Astrocyte of the cerebellum (primary cell): ENCODE measurements around the gene GAREM2.

Experiments
- DNase-seq: peaks from one replicate; pipeline ENCODE4 v3.0.0-alpha.2; 2011; ENCODE audit warnings: low read depth
- H3K4me3 ChIP-seq: 2 replicates; pipeline ENCODE4 v1.5.1; 2011; ENCODE audit warnings: mild to moderate bottlenecking, low read depth, low read length, moderate library complexity
- CTCF ChIP-seq: IDR thresholded peaks from 2 replicates; pipeline ENCODE4 v1.5.1; 2012; ENCODE audit warnings: low read length, low read depth, moderate library complexity, mild to moderate bottlenecking; ENCODE audit errors: missing control alignments
- in situ Hi-C: cut with HindIII; loops from 2 replicates; pipeline ENCODE4 v1.10.0; 2017; ENCODE audit warnings: low sequenced_read_pairs

Gene GAREM2

GRCh38 chr2:26168785-26169184, 4.1 kb upstream of the GAREM2 start:
- H3K4me3 ChIP-seq: no peak overlapping the region
- no peak for DNase-seq
- TF ChIP-seq CTCF: no peak
- in situ Hi-C loops: no loop called here

- H3K4me3 ChIP-seq: no peak overlapping the region
- DNase-seq: no peak
- in situ Hi-C loops: no loop called here
- TF ChIP-seq CTCF: no peak
Observed at GRCh38 chr2:26169226-26169625, 3.7 kb upstream of the GAREM2 start.

- in situ Hi-C loops: no loop called here
- H3K4me3 ChIP-seq: no peak overlapping the region
- DNase-seq: no peak
- TF ChIP-seq CTCF: no peak
Observed at GRCh38 chr2:26169681-26170414, 3.0 kb upstream of the GAREM2 start.

- no peak for TF ChIP-seq CTCF
- in situ Hi-C loops: no loop called here
- no peak overlapping the region for H3K4me3 ChIP-seq
- no peak for DNase-seq
Observed at GRCh38 chr2:26170795-26171194, 2.1 kb upstream of the GAREM2 start.

GRCh38 chr2:26172189-26172870, 558 bp upstream of the GAREM2 start:
- in situ Hi-C loops: no loop called here
- peak overlapping the region; percentile 14 for H3K4me3 ChIP-seq
- no peak for DNase-seq
- no peak for TF ChIP-seq CTCF

GRCh38 chr2:26173776-26174482, 1.0 kb downstream of the GAREM2 start:
- no peak overlapping the region for H3K4me3 ChIP-seq
- in situ Hi-C loops: no loop called here
- DNase-seq: no peak
- TF ChIP-seq CTCF: no peak
